Uterus (tissue), 4 donors: ENCODE results near the gene SSBP3. TPM values are rescaled to one million over a fixed set of nuclear protein-coding genes. Genes with fewer than 3 reads are reported as not detected.

Source experiments
- DNase-seq, 2 donors: peaks; one replicate each; pipeline ENCODE4 v3.0.0-alpha.2; 2019 to 2020
- H3K27ac ChIP-seq, 2 donors: fragments of 200-600 bp; sonication (generic); 1 replicate in 1 of 2; 2 replicates in 1 of 2; pipeline ENCODE4 v1.5.1; 2016 to 2018
- H3K27me3 ChIP-seq, 2 donors: fragments of 200-600 bp; sonication (generic); one replicate each; pipeline ENCODE4 v1.5.1; 2018 to 2019; ENCODE audit warnings: control low read depth in 1 of 2
- H3K36me3 ChIP-seq, 2 donors: fragments of 200-600 bp; sonication (generic); one replicate each; pipeline ENCODE4 v1.5.1; 2019; ENCODE audit warnings: control low read depth in 1 of 2
- H3K4me1 ChIP-seq, 2 donors: fragments of 200-600 bp; sonication (generic); one replicate each; pipeline ENCODE4 v1.5.1; 2018 to 2019; ENCODE audit warnings: control low read depth in 1 of 2
- H3K4me3 ChIP-seq, 2 donors: fragments of 200-600 bp; sonication (generic); 1 replicate in 1 of 2; 2 replicates in 1 of 2; pipeline ENCODE4 v1.5.1; 2018 to 2019; ENCODE audit warnings: mild to moderate bottlenecking in 1 of 2
- H3K9me3 ChIP-seq, 2 donors: fragments of 200-600 bp; sonication (generic); one replicate each; pipeline ENCODE4 v1.5.1; 2019; ENCODE audit warnings: control low read depth in 1 of 2
- POLR2A ChIP-seq, 2 donors: fragments of 450-650 bp; IDR thresholded peaks; one replicate each; pipeline ENCODE4 v1.6.1; 2016; ENCODE audit warnings: antibody characterized with exemption in 2 of 2, mild to moderate bottlenecking in 1 of 2, moderate library complexity in 1 of 2
- intact Hi-C: fragments of 100-400 bp; cut with DNase I; formaldehyde crosslinking; loops from one replicate; pipeline ENCODE4 v1.15.1; 2023; ENCODE audit warnings: low total_unique reads
- total RNA-seq, 4 donors: library from RNA; depleted of rRNA in 3 of 4; stranded (reverse); fragments of >200 nt in 3 of 4; gene quantifications; one replicate each; pipeline versions ENCODE4 v1.1.0 to v1.2.4, GENCODE V29; 2014 to 2023
- TF ChIP-seq, protein P1 (sequence below), 4 experiments: fragments of 200-600 bp in 2 of 4; fragments of 450-650 bp in 2 of 4; sonication (generic) in 2 of 4; IDR thresholded peaks; one replicate each; pipeline ENCODE4 v1.5.1; 2016 to 2019; ENCODE audit warnings: antibody characterized with exemption in 4 of 4, mild to moderate bottlenecking in 2 of 4, moderate library complexity in 1 of 4
- donor health status: DM: yes; HTN: yes; CAD: no.

The SSBP3 gene
- total RNA-seq, 4 donors from 2014 or later, result 19.7 to 125 (median 31.4) TPM

DNA sequence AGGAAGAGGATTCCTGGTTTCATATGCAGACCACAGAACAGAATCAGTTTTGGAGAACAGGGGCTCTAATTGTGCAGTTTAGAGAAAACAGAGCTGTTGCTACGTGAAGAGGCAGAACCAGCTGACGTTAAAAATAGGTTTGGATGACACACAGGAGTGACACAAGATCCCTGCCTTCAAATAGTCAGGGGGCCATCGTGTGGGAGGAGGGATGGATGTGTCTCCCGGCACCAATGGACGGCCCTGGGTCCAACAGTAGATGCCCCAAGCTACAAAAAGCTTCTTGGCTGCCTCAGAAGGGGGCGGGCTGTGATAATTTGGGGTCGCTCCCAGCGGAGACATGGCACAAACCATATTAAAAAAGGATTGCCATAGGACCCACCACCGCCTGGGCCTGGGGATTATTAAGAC is 118.4 kb downstream of the SSBP3 start:
- Histone ChIP-seq H3K27ac (peak overlapping the region; percentile 72 to 88), H3K9me3 (no peaks in the 10 kb centered on the region), H3K4me3 (no peak overlapping the region), H3K36me3 (no peaks in the 10 kb centered on the region), H3K27me3 (no peaks in the 10 kb centered on the region), H3K4me1 (peaks cover 0 to 47% of the 10 kb centered on the region in 2 donors)
- no peak for DNase-seq
- intact Hi-C loops, result no loop called here
- TF ChIP-seq POLR2A (IDR thresholded peaks at IDR 0.05), result no peak
- TF ChIP-seq, protein P1, sequence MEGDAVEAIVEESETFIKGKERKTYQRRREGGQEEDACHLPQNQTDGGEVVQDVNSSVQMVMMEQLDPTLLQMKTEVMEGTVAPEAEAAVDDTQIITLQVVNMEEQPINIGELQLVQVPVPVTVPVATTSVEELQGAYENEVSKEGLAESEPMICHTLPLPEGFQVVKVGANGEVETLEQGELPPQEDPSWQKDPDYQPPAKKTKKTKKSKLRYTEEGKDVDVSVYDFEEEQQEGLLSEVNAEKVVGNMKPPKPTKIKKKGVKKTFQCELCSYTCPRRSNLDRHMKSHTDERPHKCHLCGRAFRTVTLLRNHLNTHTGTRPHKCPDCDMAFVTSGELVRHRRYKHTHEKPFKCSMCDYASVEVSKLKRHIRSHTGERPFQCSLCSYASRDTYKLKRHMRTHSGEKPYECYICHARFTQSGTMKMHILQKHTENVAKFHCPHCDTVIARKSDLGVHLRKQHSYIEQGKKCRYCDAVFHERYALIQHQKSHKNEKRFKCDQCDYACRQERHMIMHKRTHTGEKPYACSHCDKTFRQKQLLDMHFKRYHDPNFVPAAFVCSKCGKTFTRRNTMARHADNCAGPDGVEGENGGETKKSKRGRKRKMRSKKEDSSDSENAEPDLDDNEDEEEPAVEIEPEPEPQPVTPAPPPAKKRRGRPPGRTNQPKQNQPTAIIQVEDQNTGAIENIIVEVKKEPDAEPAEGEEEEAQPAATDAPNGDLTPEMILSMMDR (IDR thresholded peaks at IDR 0.05), result no peak

DNA sequence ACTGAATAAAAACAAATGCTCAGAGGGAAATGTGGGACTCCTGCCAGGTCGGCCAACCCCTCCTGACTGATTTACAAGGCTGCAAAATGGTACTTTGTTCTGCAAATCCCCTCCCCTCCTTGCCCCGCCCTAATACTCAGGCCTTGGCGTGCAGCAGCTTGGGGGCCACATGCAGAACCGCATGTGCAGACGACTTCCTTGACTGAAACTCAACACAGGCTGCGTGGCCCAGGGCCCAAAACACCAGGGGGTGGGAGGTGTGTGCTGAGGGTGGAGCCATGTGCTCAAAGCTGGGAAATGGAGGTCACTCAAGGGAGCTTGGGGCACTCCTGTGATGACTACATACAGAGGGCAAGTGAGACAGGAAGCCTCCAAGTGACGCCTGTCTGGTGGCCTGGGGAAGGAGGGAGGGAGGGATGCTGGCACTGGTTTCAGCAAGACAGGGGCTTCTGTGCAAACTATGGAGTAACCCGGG is 119.0 kb downstream of the SSBP3 start:
- intact Hi-C loops, result no loop called here
- Histone ChIP-seq H3K9me3 (no peaks in the 10 kb centered on the region), H3K27me3 (no peaks in the 10 kb centered on the region), H3K4me3 (no peak overlapping the region), H3K4me1 (peaks cover 0 to 47% of the 10 kb centered on the region in 2 donors), H3K36me3 (no peaks in the 10 kb centered on the region), H3K27ac (peak overlapping the region; percentile 72 to 88)
- TF ChIP-seq POLR2A (IDR thresholded peaks at IDR 0.05), result no peak
- TF ChIP-seq, protein P1 (IDR thresholded peaks at IDR 0.05), result no peak
- DNase-seq, result peak; percentile 85 to 88

DNA sequence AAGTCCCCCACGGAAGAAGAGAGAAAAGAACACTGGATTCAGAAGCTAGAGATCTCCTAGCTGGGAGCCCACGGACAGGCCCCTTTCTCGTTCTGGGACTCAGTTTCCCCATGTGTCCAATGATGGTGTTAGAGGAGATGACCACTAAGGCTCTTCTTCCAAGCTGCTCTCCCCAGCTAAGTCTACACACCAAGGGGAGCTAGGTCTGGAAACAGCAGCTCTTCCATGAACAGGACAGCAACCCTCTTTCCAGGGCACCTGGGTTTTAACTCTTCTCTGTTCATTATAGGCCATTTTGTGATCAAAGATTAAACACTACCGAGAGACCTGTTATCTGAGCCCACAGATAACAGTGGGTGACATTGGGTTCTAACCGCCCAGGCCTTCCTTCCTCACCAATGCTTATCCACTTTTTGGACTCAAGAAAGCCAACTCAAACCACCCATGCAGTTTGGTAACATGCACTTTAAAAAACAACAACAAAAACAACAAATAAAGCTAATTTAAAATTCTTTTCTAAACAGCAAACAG is 120.3 kb downstream of the SSBP3 start:
- no peak for DNase-seq
- Histone ChIP-seq H3K9me3 (no peaks in the 10 kb centered on the region), H3K4me1 (peaks cover 0 to 36% of the 10 kb centered on the region in 2 donors), H3K4me3 (no peak overlapping the region), H3K27ac (peak overlapping the region; percentile 72 to 88), H3K27me3 (no peaks in the 10 kb centered on the region), H3K36me3 (no peaks in the 10 kb centered on the region)
- intact Hi-C loops, result no loop called here
- no peak for TF ChIP-seq POLR2A (IDR thresholded peaks at IDR 0.05)
- TF ChIP-seq, protein P1 (IDR thresholded peaks at IDR 0.05), result no peak

DNA sequence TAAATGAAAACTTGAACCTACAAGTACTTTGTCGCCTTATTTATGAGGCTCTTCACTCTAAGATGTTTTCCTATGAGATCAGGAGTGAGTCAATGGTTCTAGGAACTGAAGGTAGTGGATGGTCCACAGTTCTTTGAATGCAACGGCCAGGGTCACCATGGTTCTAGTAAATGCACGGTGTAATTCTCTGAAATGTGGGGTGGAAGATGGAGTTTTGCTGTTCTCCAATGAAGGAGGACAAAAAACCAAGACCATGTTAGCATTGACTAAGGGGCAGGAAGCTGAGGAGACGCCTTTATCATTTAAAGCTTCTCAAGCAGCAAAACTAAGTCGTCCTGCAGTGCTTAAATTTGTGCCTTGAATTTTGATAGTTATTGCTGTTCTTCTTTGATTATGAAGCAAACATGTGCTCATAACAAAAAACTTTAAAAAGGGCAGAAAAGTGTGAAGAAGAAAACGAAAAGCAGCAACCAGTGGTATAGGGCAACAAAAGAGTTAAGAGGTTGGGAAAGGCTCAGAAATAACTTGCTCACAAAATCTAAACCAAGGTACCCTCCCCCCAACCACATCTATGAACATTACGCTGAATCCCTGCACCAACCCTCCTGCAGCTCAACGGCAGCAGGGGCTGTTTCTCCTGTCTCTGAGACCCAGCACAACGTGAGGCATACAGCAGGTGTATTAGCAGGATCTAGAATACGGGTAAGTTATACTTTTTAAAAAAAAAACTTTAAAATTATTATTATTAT is 121.2 kb downstream of the SSBP3 start:
- TF ChIP-seq, protein P1 (IDR thresholded peaks at IDR 0.05), result no peak
- no peak for TF ChIP-seq POLR2A (IDR thresholded peaks at IDR 0.05)
- H3K9me3 ChIP-seq, result no peaks in the 10 kb centered on the region
- intact Hi-C loops, result no loop called here
- no peaks in the 10 kb centered on the region for H3K36me3 ChIP-seq
- peaks cover 0 to 29% of the 10 kb centered on the region in 2 donors for H3K4me1 ChIP-seq
- DNase-seq, result no peak
- H3K27ac ChIP-seq, result peak overlapping the region; percentile 36 to 88
- no peaks in the 10 kb centered on the region for H3K27me3 ChIP-seq
- H3K4me3 ChIP-seq, result no peak overlapping the region
